Upper lobe of right lung (tissue), 1 donor: ENCODE results near the gene RNU5D-1. TPM values are rescaled to one million over a fixed set of nuclear protein-coding genes. Genes with fewer than 3 reads are reported as not detected.
A peak's percentile ranks its signal among the peaks of the same experiment; 100 is the strongest.

Source experiments
- ATAC-seq: fragments of 200-7000 bp; cut with Tn5 transposase; one replicate; pipeline ENCODE4 v1.9.1; 2020; ENCODE audit warnings: mild to moderate bottlenecking, moderate library complexity
- DNase-seq: peaks from one replicate; pipeline ENCODE4 v3.0.0-alpha.2; 2020
- H3K27ac ChIP-seq: fragments of 200-600 bp; one replicate; pipeline ENCODE4 v1.8.0; 2022
- H3K27me3 ChIP-seq: fragments of 200-600 bp; one replicate; pipeline ENCODE4 v1.8.0; 2022; ENCODE audit warnings: mild to moderate bottlenecking
- H3K36me3 ChIP-seq: fragments of 200-600 bp; one replicate; pipeline ENCODE4 v1.8.0; 2022
- H3K4me1 ChIP-seq: fragments of 200-600 bp; one replicate; pipeline ENCODE4 v1.8.0; 2022
- H3K4me3 ChIP-seq: fragments of 200-600 bp; one replicate; pipeline ENCODE4 v1.8.0; 2022; ENCODE audit warnings: mild to moderate bottlenecking
- H3K9me3 ChIP-seq: fragments of 200-600 bp; one replicate; pipeline ENCODE4 v1.8.0; 2022
- intact Hi-C: fragments of 100-400 bp; cut with DNase I; formaldehyde crosslinking; loops from one replicate; pipeline ENCODE4 v1.11.0; 2022
- total RNA-seq: library from RNA; stranded (reverse); fragmentation: NEBNext Ultra II Directional; extraction: Animal tissue kit (Norgen Biotek cat#: 25700); gene quantifications from one replicate; pipeline ENCODE4 v1.2.1, GENCODE V29; 2021
- TF ChIP-seq, protein P1 (sequence below): fragments of 200-600 bp; IDR thresholded peaks from one replicate; pipeline ENCODE4 v1.8.0; 2022; ENCODE audit warnings: antibody characterized with exemption
- donor health status: DM: no; HTN: yes; CAD: no; lungs with severe emphysema.

The RNU5D-1 gene
- total RNA-seq, 1 donor from 2014 or later = not detected

DNA sequence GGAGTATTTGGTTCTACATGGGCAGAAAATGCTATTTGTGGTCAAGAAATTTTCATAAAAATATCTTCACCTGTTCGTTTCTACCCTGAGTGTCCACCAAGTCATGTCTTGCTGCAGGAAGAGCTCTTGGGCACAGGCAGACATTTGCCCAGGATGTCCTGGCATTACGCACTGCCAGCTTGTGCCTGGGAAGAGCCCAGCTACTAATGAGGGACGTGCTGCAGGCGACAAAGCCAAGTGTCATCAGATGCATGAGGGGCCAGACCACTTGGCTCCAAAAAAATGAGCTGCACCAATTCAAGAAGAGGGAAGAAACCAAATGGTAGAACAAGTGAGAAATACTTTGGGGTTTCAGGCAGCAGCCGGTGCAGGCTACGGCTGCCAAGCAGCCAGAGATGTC is 12.9 kb downstream of the RNU5D-1 start:
- no peak overlapping the region for H3K27ac ChIP-seq
- DNase-seq (no peak), ATAC-seq (no peak)
- no peaks in the 10 kb centered on the region for H3K27me3 ChIP-seq
- no peaks in the 10 kb centered on the region for H3K9me3 ChIP-seq
- TF ChIP-seq, protein P1, sequence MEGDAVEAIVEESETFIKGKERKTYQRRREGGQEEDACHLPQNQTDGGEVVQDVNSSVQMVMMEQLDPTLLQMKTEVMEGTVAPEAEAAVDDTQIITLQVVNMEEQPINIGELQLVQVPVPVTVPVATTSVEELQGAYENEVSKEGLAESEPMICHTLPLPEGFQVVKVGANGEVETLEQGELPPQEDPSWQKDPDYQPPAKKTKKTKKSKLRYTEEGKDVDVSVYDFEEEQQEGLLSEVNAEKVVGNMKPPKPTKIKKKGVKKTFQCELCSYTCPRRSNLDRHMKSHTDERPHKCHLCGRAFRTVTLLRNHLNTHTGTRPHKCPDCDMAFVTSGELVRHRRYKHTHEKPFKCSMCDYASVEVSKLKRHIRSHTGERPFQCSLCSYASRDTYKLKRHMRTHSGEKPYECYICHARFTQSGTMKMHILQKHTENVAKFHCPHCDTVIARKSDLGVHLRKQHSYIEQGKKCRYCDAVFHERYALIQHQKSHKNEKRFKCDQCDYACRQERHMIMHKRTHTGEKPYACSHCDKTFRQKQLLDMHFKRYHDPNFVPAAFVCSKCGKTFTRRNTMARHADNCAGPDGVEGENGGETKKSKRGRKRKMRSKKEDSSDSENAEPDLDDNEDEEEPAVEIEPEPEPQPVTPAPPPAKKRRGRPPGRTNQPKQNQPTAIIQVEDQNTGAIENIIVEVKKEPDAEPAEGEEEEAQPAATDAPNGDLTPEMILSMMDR = no peak
- H3K4me1 ChIP-seq = peaks cover 13% of the 10 kb centered on the region
- no peak overlapping the region for H3K4me3 ChIP-seq
- H3K36me3 ChIP-seq = no peaks in the 10 kb centered on the region
- intact Hi-C loops = no loop called here

DNA sequence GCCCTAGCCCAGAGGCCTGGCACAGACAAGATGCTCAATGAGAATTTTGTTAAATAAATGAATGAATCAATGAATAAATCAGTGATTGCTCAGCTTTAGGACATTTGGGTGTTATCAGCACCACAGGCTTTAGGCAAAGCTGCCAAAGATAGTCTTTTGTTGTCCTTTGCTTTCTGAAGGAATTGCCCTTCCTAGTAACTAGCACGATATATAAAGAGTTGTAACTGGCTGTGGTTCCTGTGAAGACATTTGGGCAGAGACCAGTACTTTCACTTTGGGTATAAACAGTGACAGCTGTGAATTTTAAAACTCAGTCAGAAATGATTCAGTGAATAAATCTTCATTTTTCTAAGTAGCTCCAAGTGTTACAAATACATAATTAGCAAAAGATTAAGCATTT is 13.3 kb downstream of the RNU5D-1 start:
- DNase-seq (no peak), ATAC-seq (no peak)
- TF ChIP-seq, protein P1 = no peak
- Histone ChIP-seq H3K4me1 (peaks cover 13% of the 10 kb centered on the region), H3K27me3 (no peaks in the 10 kb centered on the region), H3K36me3 (no peaks in the 10 kb centered on the region), H3K4me3 (no peak overlapping the region), H3K27ac (no peak overlapping the region), H3K9me3 (no peaks in the 10 kb centered on the region)
- intact Hi-C loops = no loop called here

DNA sequence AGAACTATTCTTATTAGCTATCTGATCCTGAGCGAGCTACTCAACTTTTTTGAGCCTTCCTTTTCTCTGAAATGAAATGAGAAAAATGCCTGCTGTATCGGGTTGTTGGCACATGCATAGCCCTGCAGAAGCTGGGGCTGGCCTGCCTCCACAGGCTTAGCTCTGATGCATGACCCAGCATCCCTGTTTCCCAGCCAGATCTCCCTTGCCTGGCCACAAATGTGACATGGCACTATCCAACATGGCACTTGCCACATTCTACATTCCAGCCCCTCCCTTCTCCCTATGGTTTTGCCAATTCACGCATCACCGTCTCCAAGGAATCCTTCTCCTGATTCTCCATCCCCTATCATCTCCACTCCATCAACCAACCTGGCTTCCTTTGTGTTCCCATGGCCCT is 13.8 kb downstream of the RNU5D-1 start:
- no peak overlapping the region for H3K27ac ChIP-seq
- H3K4me3 ChIP-seq = no peak overlapping the region
- H3K4me1 ChIP-seq = peaks cover 13% of the 10 kb centered on the region
- ATAC-seq = no peak
- TF ChIP-seq, protein P1 = no peak
- no peaks in the 10 kb centered on the region for H3K9me3 ChIP-seq
- H3K27me3 ChIP-seq = no peaks in the 10 kb centered on the region
- intact Hi-C loops = no loop called here
- H3K36me3 ChIP-seq = no peaks in the 10 kb centered on the region
- no peak for DNase-seq

DNA sequence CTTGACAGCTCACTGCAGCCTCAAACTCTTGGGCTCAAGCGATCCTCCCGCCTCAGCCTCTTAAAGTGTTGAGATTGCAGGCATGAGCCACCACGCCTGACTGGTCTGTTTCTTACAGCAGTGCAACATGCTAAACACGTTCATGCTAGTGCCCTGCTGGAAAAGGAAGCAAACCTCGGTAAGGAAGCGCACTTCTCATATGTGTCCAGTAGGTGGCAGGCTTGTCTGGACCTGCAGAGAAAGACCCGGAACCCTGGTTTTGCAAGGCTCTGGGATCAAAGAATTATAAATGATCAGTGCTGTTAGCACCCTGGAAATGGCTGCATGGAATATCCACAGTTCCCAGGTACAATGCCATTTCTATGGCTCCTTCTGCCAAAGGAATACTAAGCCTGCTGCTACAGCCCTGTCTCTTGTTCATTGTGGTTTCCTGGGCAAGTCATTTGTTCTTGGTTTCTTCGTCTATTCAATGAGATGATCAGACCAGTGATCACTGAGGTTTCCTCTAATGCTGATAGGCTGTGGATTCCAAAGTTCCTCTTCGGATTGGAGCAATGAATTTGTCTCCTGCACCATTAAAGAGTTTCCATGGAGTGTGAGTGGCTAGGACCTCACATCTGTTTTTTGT is 15.9 kb downstream of the RNU5D-1 start:
- Histone ChIP-seq H3K27ac (peak overlapping the region; percentile 11), H3K27me3 (no peaks in the 10 kb centered on the region)

DNA sequence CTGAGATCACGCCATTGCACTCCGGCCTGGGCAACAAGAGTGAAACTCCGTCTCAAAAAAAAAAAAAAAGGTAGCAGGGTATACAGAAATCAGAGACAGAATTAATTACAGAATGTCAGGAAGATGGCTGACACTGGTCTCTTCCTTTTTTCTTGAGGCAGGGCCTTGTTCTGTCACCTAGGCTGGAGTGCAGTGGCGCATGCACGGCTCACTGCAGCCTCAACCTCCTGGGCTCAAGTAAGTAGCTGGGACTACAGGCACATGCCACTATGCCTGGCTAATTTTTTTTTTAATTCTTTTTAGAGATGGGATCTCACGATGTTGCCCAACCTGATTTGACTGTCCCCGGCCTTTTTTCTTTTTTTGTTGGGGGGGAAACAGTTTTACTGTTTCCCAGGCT is 16.4 kb downstream of the RNU5D-1 start:
- intact Hi-C loops = no loop called here
- peak overlapping the region; percentile 11 for H3K27ac ChIP-seq
- H3K4me1 ChIP-seq = peaks cover 9% of the 10 kb centered on the region
- H3K27me3 ChIP-seq = no peaks in the 10 kb centered on the region
- ATAC-seq = no peak
- H3K36me3 ChIP-seq = no peaks in the 10 kb centered on the region
- no peak for DNase-seq
- H3K4me3 ChIP-seq = no peak overlapping the region
- TF ChIP-seq, protein P1 = no peak
- no peaks in the 10 kb centered on the region for H3K9me3 ChIP-seq

More for the DNA sequence above, 15.9 kb downstream of the RNU5D-1 start:
- TF ChIP-seq, protein P1 = peak; percentile 95
- peak; percentile 98 for ATAC-seq
- H3K4me1 ChIP-seq = peaks cover 9% of the 10 kb centered on the region
- H3K36me3 ChIP-seq = no peaks in the 10 kb centered on the region
- intact Hi-C loops = no loop called here
- no peak overlapping the region for H3K4me3 ChIP-seq
- DNase-seq = no peak
- H3K9me3 ChIP-seq = no peaks in the 10 kb centered on the region
